GM12878 (cell line): ENCODE data around the gene IL20RB. TPM values are rescaled to one million over a fixed set of nuclear protein-coding genes. Genes with fewer than 3 reads are reported as not detected.

Experiments
- ATAC-seq: fragments of 200-7000 bp; cut with Tn5 transposase; 3 replicates; pipeline ENCODE4 v1.9.1; 2020; ENCODE audit warnings: mild to moderate bottlenecking, moderate library complexity
- BruUV-seq: library from RNA; stranded (reverse); fragments of 400-500 nt; replicated peaks from 2 replicates; lab custom pipeline; 2021; lab: Mats Ljungman, UMichigan
- CTCF ChIA-PET: fragments of 300-600 bp; sonication (Branson Sonifier 250); formaldehyde crosslinking; extraction: SDS; loops from one replicate; lab custom pipeline; 2021; ENCODE audit warnings: inconsistent platforms; lab: Yijun Ruan, JAX
- POLR2A ChIA-PET: fragments of 350-600 bp; formaldehyde crosslinking; extraction: SDS; loops from one replicate; lab custom pipeline; 2021; ENCODE audit warnings: inconsistent platforms; lab: Charles Lee
- RAD21 ChIA-PET: fragments of 300-600 bp; sonication (Branson Sonifier 250); formaldehyde crosslinking; loops from one replicate; lab custom pipeline; 2023; ENCODE audit warnings: antibody characterized with exemption; ENCODE audit not compliant: unreplicated experiment; lab: Charles Lee
- SMC1A ChIA-PET: fragments of 300-600 bp; sonication (Branson Sonifier 250); formaldehyde crosslinking; loops from one replicate; lab custom pipeline; 2023; ENCODE audit not compliant: unreplicated experiment, uncharacterized antibody; lab: Charles Lee
- DNase-seq: peaks from one replicate; pipeline ENCODE4 v3.0.0-alpha.2; 2011; ENCODE audit warnings: low read depth, low spot score
- FAIRE-seq: peaks from 3 replicates; lab custom pipeline; 2011; peaks lifted over from hg19 to GRCh38; lab: Jason Lieb, UNC
- H2AFZ ChIP-seq: 2 replicates; pipeline ENCODE4 v1.6.0; 2011; ENCODE audit warnings: low read depth, low read length, control low read depth; ENCODE audit not compliant: control insufficient read depth
- H3K27ac ChIP-seq: 2 replicates; pipeline ENCODE4 v1.5.1; 2011; ENCODE audit warnings: control low read depth; ENCODE audit not compliant: control insufficient read depth, insufficient read depth
- H3K27me3 ChIP-seq, 2 experiments: replicated peaks in 1 of 2; 2 replicates each; pipeline versions ENCODE4 v1.6.0 to v1.6.1; 2011; ENCODE audit warnings: low read length in 1 of 2; ENCODE audit not compliant: control insufficient read depth in 2 of 2, insufficient read depth in 2 of 2
- H3K36me3 ChIP-seq, 2 experiments: 2 replicates each; pipeline ENCODE4 v1.5.1; 2011; ENCODE audit warnings: low read length in 1 of 2; ENCODE audit not compliant: control insufficient read depth in 2 of 2, insufficient read depth in 2 of 2
- H3K4me1 ChIP-seq: 2 replicates; pipeline ENCODE4 v1.6.1; 2011; ENCODE audit warnings: mild to moderate bottlenecking, low read length, moderate library complexity, mixed read lengths; ENCODE audit not compliant: control insufficient read depth, insufficient read depth
- H3K4me2 ChIP-seq: 2 replicates; pipeline ENCODE4 v1.6.0; 2011; ENCODE audit warnings: control low read depth; ENCODE audit not compliant: control insufficient read depth, insufficient read depth
- H3K4me3 ChIP-seq: fragments of 200-600 bp; sonication (generic); 2 replicates; pipeline ENCODE4 v1.5.1; 2016
- H3K79me2 ChIP-seq: 2 replicates; pipeline ENCODE4 v1.6.0; 2011; ENCODE audit warnings: low read length; ENCODE audit not compliant: control insufficient read depth, insufficient read depth
- H3K9ac ChIP-seq: 2 replicates; pipeline ENCODE4 v1.8.0; 2011; ENCODE audit warnings: low read length, control low read depth, mixed read lengths; ENCODE audit not compliant: control insufficient read depth, insufficient read depth
- H3K9me3 ChIP-seq: replicated peaks from 3 replicates; pipeline ENCODE4 v1.5.1; 2011; ENCODE audit warnings: mild to moderate bottlenecking, low read length; ENCODE audit not compliant: control insufficient read depth, insufficient read depth
- H4K20me1 ChIP-seq: 2 replicates; pipeline ENCODE4 v1.6.0; 2011; ENCODE audit not compliant: control insufficient read depth, insufficient read depth
- CHD1 ChIP-seq: IDR thresholded peaks from 2 replicates; pipeline ENCODE4 v1.6.1; 2012; ENCODE audit warnings: low read depth, low read length, improper control_type of control experiment
- CHD4 ChIP-seq: fragments of 200-600 bp; sonication (generic); IDR thresholded peaks from 2 replicates; pipeline ENCODE4 v1.6.1; 2016; ENCODE audit warnings: mild to moderate bottlenecking
- CREB1 ChIP-seq: IDR thresholded peaks from 2 replicates; pipeline ENCODE4 v1.6.1; 2012; ENCODE audit warnings: low read depth, mild to moderate bottlenecking, inconsistent platforms
- HCFC1 ChIP-seq: fragments of 150-350 bp; IDR thresholded peaks from 2 replicates; pipeline ENCODE4 v1.6.1; 2014; ENCODE audit warnings: low read length
- HDAC2 ChIP-seq: fragments of 200-600 bp; sonication (generic); IDR thresholded peaks from 2 replicates; pipeline ENCODE4 v1.6.1; 2017
- IRF4 ChIP-seq: IDR thresholded peaks from 2 replicates; pipeline ENCODE4 v1.6.1; 2011; ENCODE audit warnings: low read depth, low read length
- MXI1 ChIP-seq: fragments of 150-350 bp; IDR thresholded peaks from 2 replicates; pipeline ENCODE4 v1.6.1; 2011; ENCODE audit warnings: low read depth, mild to moderate bottlenecking, inconsistent platforms, low read length, improper control_type of control experiment
- NFYA ChIP-seq: IDR thresholded peaks from 2 replicates; pipeline ENCODE4 v1.6.1; 2011; ENCODE audit warnings: low read depth, mild to moderate bottlenecking, low read length, improper control_type of control experiment, borderline replicate concordance
- POLR2A ChIP-seq: IDR thresholded peaks from 2 replicates; pipeline ENCODE4 v1.6.1; 2011; ENCODE audit warnings: low read depth, mild to moderate bottlenecking, low read length
- RELA ChIP-seq: fragments of 450-650 bp; IDR thresholded peaks from 2 replicates; pipeline ENCODE4 v1.8.0; 2014; ENCODE audit warnings: borderline replicate concordance; ENCODE audit not compliant: partially characterized antibody
- SUPT20H ChIP-seq: IDR thresholded peaks from 2 replicates; pipeline ENCODE4 v1.6.1; 2011; ENCODE audit warnings: low read depth, mild to moderate bottlenecking, low read length, moderate library complexity, borderline replicate concordance; ENCODE audit not compliant: control insufficient read depth
- ZNF384 ChIP-seq: IDR thresholded peaks from 2 replicates; pipeline ENCODE4 v1.6.1; 2012; ENCODE audit warnings: low read depth, mild to moderate bottlenecking, low read length, improper control_type of control experiment, borderline replicate concordance
- ZSCAN29 ChIP-seq: fragments of 450-650 bp; IDR thresholded peaks from 2 replicates; pipeline ENCODE4 v1.6.1; 2017; ENCODE audit warnings: mild to moderate bottlenecking, moderate library complexity
- WGBS: methylation state at CpG from one replicate; pipeline ENCODE4 v1.1.6; 2016; ENCODE audit warnings: low lambda C conversion rate; ENCODE audit not compliant: insufficient replicate concordance, insufficient coverage; ENCODE audit errors: missing lambda C conversion rate; 5-methylcytosine and 5-hydroxymethylcytosine counted together
- in situ Hi-C: fragments of 300-500 bp; cut with MboI; formaldehyde crosslinking; loops from 9 replicates; pipeline ENCODE4 v1.14.3; 2018; ENCODE audit warnings: mixed read lengths
- intact Hi-C: fragments of 100-400 bp; cut with micrococcal nuclease; formaldehyde crosslinking; loops from one replicate; pipeline ENCODE4 v1.14.2; 2022; ENCODE audit not compliant: unreplicated experiment
- polyA plus RNA-seq, 11 experiments: library from polyadenylated mRNA; depleted of rRNA in 4 of 11; unstranded in 6 of 11; stranded (reverse) in 5 of 11; fragments of >200 nt; fragmentation: Nextera tagmentation in 4 of 11; fragmentation: Illumina TruSeq in 1 of 11; extraction: Ambion mirVana in 4 of 11; extraction: Trizol in 1 of 11; gene quantifications; 1 replicate in 1 of 11; 2 replicates in 10 of 11; pipeline versions ENCODE4 v1.2.1 to v1.2.3, GENCODE V29; 2011 to 2016; ENCODE audit warnings: inconsistent platforms in 2 of 11, missing spikeins in 2 of 11, low read depth in 1 of 11
- total RNA-seq, 4 experiments: library from RNA; depleted of rRNA in 3 of 4; stranded (reverse); fragments of >200 nt in 3 of 4; fragmentation: Illumina TruSeq in 1 of 4; extraction: Trizol in 1 of 4; gene quantifications; 2 replicates each; pipeline versions ENCODE4 v1.2.1 to v1.2.3, GENCODE V29; 2013 to 2021
- TF ChIP-seq, protein P1 (sequence below): IDR thresholded peaks from 2 replicates; pipeline ENCODE4 v1.6.1; 2011; ENCODE audit warnings: low read depth, mild to moderate bottlenecking, low read length, moderate library complexity, borderline replicate concordance; ENCODE audit errors: extremely low read depth
- TF ChIP-seq, protein P2 (sequence below): IDR thresholded peaks from 2 replicates; pipeline ENCODE4 v1.6.1; 2011; ENCODE audit warnings: borderline replicate concordance, low read depth, mild to moderate bottlenecking, moderate library complexity, mixed read lengths, low read length; ENCODE audit not compliant: insufficient read depth; ENCODE audit errors: extremely low read length

Gene IL20RB
- total and polyA plus RNA-seq, 10 of the 15 experiments (the other 5 are each of a cell fraction or from before 2014, with no cell fraction given), result 0.21 to 1.1 (median 0.54) TPM

GRCh38 chr3:137012097-137012501 lies 54.3 kb downstream of the IL20RB start:
- H3K4me2 ChIP-seq, result no peak overlapping the region
- TF ChIP-seq CREB1 (no peak), HDAC2 (no peak), ZSCAN29 (no peak), ZNF384 (no peak), SUPT20H (no peak), MXI1 (no peak), NFYA (no peak), IRF4 (no peak), POLR2A (no peak), CHD1 (no peak), HCFC1 (no peak), RELA (no peak), CHD4 (no peak)
- TF ChIP-seq, protein P1, sequence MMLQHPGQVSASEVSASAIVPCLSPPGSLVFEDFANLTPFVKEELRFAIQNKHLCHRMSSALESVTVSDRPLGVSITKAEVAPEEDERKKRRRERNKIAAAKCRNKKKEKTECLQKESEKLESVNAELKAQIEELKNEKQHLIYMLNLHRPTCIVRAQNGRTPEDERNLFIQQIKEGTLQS, result no peak
- TF ChIP-seq, protein P2, sequence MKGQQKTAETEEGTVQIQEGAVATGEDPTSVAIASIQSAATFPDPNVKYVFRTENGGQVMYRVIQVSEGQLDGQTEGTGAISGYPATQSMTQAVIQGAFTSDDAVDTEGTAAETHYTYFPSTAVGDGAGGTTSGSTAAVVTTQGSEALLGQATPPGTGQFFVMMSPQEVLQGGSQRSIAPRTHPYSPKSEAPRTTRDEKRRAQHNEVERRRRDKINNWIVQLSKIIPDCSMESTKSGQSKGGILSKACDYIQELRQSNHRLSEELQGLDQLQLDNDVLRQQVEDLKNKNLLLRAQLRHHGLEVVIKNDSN, result no peak
- BruUV-seq, result no TSS peak
- H3K27me3 ChIP-seq, result no peaks in the 10 kb centered on the region
- ChIA-PET CTCF (interaction anchor here (0.7 to 12.2 kb wide), 2 partner anchors 256 to 1141 kb away, joined by 3 to 229 read pairs; partner anchors contain the start of gene STAG1), POLR2A (no interaction called here), RAD21 (interaction anchor here (1.0 to 6.7 kb wide), 2 partner anchors 257 to 466 kb away, joined by 3 to 200 read pairs; partner anchors contain the start of gene STAG1), SMC1A (interaction anchor here (0.9 to 9.0 kb wide), 5 partner anchors 11 to 621 kb away, joined by 3 to 161 read pairs (median 4); partner anchors contain the start of gene STAG1)
- no peak overlapping the region for H3K9ac ChIP-seq
- 67% methylated on average over 3 of the region's 3 CpGs for WGBS
- no peaks in the 10 kb centered on the region for H3K36me3 ChIP-seq
- 0 out of 2 replicates have a peak, but pooled peaks cover 4% of the 10 kb centered on the region for H3K4me1 ChIP-seq
- DNase-seq (no peak), ATAC-seq (no peak), FAIRE-seq (no peak)
- H4K20me1 ChIP-seq, result no peaks in the 10 kb centered on the region
- H2AFZ ChIP-seq, result no peak overlapping the region
- H3K27ac ChIP-seq, result no peak overlapping the region
- H3K79me2 ChIP-seq, result no peaks in the 10 kb centered on the region
- H3K9me3 ChIP-seq, result no peaks in the 10 kb centered on the region
- intact Hi-C loops (loop anchor here (5.0 to 10.0 kb wide), 3 partner anchors 150 to 817 kb away; partner anchors contain the start of genes MSL2 and NCK1), in situ Hi-C loops (loop anchor here (5.0 to 10.0 kb wide), 3 partner anchors 255 to 940 kb away; no protein-coding TSS in a partner anchor)
- H3K4me3 ChIP-seq, result no peak overlapping the region
